ENCODE results near the gene YBX1. TPM values are rescaled to one million over a fixed set of nuclear protein-coding genes. Genes with fewer than 3 reads are reported as not detected.

Gene YBX1
- total RNA-seq, 1 donor from 2014 or later: 297 TPM

GRCh38 chr1:42735477-42736105 lies 53.4 kb downstream of the YBX1 start:
- no peak for DNase-seq

GRCh38 chr1:42736152-42736551 lies 53.9 kb downstream of the YBX1 start:
- no peak for DNase-seq

DNA sequence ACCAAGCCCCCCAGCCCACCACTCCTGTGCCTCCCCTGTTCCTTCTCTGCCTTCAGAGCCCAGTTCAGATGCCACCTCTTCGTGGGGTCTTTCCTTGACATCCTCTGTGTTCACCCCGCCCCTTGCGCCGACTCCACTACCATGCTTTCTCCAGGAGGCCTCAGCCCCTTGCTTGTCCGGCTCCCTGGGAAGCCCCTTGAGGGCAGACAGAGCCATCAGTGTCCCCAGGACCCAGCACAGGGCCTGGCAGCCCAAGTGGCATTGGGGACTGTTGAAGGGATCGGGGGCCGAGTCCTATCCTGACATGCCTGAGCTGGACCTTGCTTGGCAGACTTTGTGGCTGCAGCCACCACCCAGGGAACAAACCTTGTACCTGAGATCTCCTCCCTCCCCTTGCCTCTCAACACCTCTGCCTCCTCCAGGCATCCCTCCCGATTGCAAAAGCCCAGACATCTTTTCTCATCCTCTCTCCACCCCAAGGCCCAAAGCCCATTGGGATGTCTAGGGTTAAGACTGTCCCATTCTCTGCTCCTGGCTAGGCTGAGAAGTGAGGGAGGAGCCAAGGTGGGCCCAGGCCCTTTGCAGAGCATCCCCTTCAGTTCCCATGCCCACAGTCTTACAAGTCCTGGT lies 54.5 kb downstream of the YBX1 start:
- DNase-seq: no peak

DNA sequence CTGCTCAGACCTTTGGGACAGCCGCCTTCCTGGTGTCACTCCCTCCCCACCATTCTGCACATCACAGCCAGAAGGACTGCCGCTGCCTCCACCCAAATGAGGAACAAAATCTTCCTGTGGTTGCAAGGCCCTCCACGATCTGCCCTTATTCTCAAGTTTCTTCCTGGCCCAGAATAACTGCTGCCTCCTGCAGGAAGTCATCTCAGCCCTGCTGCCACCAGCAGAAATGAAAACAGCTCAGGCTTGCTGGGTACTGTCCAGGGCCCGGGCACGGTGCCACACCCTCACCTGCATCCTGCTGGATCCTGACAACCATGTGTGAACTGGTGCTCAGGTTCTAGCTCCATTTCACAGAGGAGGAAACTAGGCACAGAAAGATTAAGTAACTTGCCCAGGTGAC lies 55.0 kb downstream of the YBX1 start:
- no peak for DNase-seq

DNA sequence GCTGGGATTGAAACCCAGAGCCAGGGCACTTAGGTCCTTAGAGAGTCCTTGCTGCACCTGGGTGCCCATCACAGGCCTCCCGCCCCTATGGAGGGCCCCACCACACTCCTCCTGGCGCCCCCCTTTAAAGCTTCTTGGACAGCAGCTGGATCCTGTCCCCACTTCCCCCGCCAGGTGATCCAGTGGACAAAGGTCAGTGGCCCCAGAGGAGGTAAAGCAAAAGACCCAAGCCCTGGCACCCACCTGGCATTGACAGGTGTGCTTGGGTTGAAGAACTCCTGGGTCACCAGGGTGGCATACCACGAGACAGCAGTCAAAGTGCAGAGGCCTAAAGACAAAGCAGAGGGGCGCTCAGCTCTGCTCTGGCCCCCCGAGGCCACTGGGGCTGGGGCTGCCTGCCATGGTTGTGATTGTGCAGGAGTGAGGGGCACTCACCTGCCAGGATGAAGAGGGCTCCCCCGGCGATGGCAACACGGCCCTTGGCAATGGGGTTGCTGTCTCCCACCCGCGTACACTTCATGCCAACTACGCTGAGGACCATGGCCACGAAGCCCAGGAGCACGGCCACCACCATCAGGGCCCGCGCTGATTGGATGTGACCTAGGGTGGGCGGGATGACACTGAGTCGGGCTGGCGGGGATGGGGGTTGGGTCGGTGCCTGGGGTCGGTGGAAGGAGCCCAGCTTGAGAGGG lies 55.9 kb downstream of the YBX1 start:
- no peak for DNase-seq

GRCh38 chr1:42738678-42739226 lies 56.5 kb downstream of the YBX1 start:
- no peak for DNase-seq

DNA sequence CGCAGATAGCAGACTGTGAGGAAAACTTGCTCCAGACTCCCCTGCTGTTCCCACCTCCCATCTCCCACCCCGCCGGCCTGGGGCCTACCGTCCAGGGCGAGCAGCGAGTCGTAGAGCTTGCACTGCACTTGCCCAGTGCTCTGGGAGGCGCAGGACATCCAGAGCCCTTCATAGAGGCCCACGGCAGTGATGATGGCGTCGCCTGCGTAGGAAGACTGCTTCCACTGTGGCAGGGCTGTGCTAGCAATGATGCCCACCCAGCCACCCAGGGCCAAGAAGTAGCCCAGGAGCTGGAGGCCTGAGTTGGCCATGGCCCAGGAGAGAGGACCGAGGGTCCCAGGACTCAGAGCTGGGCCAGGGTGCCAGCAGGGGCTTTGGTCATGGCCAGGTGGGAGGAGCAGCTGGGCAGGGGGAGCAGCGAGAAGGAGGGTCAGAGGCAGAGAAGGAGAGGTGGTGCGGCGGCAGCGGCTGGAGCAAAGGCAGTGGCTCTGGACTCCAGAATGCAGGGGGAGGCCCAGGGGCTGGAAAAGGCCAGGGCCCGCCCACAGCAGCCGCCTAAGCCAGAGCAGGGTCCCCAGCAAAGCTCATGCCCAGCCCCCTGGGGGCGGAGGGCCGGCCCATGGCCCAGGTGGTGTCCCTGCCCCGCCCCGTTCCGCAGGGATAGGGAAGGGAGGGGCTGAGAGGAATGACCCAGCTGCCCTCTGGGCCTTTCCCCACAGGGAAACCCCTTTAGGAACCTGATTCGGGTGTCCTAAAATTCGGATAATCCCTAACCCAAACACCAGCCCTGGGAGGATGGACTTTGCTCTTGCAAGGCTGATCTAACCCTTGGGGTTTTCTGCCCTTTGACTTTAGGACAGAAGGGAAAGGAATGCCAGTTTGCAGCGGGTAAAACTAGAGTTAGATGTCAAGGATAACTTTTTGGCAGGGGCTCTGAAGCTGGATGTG lies 57.8 kb downstream of the YBX1 start, which contains the start of gene CLDN19:
Gene CLDN19, minus strand, starts transcription at position 484 of the 948 bp plus-strand sequence. Its CDS starts 173 bp downstream, at position 311.
- no peak for DNase-seq

DNA sequence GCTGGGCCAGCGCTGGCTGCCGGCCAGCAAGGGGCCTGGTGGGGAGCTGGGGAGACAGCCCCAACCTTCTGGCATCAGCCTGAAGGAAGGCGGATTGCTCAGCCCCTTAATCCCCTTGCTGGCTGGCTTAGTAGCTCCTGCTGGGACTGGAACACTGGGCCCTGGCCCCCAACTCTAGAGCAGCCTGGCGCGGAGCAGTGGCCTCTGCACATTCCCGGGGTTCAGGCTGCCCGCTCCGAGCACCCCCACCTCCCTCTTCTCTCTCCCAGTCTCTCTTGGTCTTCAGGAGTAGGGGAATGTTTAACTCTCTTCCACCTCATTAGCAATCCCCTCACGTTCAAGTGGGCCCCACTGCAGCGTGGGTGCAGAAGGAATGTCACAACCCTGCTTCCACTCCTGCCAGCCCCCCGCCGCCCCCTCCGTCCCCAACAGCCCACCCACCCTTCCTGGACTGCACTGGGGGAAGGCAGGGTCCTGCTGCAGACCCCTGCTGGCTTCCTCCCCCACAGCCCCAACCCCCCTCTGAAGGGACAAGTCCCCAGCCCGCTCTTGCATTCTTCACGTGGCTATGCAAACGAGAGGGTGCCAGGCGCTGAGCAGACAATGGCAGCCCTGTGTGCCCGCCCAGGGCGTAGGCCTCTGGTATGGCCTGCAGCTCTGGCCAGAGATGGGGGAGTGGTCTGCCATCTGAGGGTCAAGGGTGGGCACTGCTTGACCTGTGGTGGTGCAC lies 58.8 kb downstream of the YBX1 start:
- no peak for DNase-seq

DNA sequence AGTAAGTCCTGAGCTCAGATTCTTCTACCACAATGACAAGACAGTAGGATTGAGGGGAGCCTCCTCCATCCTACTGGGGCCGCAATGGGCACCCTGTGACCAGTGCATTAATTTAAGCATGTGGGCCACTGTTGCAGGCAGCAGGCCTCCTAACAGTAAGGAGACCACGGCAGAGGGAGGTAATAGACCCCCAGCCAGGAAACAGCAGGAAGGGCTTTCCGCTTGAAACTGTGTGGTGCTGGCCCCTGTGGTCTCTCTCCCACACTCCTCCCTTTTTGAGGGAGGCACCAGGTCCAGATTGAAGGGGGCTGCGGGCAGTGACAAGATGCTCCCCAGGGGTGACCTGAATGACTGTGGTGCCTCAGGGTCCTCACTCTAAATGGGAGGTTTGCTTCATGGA lies 59.5 kb downstream of the YBX1 start:
- no peak for DNase-seq

GRCh38 chr1:42742141-42742540 lies 59.9 kb downstream of the YBX1 start:
- DNase-seq: no peak

DNA sequence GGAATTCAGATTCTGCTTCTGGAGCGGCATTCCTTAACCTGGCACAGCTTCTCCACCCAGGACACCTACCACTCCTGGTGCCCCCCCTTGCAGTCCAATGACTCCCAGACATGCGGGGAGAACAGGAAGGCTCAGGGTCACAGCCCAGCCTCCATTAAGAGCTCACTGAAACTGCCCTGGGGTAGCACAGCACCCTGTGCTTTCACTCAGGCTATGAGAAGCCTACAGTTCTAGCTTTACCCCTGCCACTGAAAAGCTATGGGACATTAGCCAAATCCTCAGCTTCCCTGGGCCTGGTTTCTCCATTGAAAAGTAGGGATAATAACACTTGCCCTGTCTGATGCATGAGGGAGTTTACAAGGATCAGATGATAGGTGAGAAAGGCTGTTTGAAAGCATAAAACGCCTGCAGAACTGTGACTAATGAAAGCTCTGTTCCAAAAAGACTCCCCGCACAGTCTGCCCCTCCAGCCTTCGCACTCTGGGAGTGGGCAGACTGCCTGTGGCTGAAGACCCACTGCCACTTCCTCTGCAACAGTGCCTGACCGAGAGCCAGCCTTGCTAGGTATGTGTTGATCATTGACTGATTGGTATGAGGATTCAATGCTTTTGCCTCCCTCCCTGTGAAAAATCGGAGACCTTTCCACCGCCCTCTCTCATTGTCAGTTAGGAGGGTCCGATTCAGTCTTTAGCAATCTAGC lies 60.5 kb downstream of the YBX1 start:
- DNase-seq: no peak

- DNase-seq: peak; percentile 24
These were observed 61.3 kb downstream of the YBX1 start for GRCh38 chr1:42743317-42744147.

GRCh38 chr1:42744148-42744413 lies 61.9 kb downstream of the YBX1 start:
- no peak for DNase-seq

DNA sequence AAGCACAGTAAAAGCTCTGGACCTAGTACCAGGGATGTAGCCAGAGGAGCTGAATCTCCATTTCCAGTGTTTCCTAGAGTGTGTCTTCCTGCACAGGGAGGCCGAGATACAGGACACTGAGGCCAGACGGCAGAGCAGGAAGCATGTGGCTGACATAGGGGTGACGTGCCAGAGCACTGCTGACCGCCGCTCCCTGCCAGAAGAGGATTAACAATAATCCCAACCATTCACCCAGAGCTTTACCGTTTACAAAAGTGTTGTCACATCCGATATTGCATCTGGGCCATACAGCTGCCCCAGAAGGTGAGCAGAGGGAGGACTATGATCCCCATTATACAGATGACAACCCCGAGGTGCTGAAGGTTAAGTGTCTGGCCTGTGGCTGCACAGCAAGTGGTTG lies 63.6 kb downstream of the YBX1 start:
- DNase-seq: no peak

DNA sequence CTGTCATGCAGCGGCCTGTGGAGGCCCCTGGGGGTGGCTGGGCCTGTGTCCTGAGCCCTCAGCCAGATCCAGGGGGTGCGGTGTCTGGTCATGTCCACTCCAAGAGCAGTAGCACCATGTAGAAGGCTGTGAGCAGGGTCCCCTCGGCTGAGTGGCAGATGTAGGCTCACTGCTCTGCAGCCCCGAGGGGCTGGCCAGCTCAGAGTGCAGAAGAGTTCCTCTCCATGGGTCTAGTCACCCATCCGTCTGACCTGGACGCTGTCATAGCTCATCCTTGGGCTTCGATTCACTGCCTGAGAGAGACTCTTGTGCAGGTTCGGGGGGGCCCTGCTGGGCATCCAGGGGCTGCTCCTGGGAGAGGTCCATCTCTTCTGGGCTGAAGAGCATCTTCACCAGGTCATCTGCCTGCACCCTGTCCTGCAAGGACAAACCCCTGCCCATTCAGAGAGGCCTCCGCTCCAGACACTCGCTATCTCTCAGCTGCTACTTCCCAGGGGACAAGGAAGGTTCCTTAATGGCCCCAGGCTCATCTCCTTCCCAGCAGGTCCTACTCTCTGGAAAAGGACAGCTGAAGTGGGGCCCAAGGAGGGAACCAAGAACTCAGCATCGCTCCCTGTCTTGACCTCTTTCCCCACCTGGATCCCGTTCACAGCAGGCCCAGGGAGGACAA lies 64.4 kb downstream of the YBX1 start:
- no peak for DNase-seq

- DNase-seq: no peak
These were observed 64.9 kb downstream of the YBX1 start for GRCh38 chr1:42747125-42747524.

GRCh38 chr1:42748021-42748420 lies 65.8 kb downstream of the YBX1 start:
- DNase-seq: no peak

- no peak for DNase-seq
These were observed 66.5 kb downstream of the YBX1 start for GRCh38 chr1:42748461-42749410.
